Adrenal gland (tissue), 12 donors: ENCODE results near the gene TBC1D9. TPM values are rescaled to one million over a fixed set of nuclear protein-coding genes. Genes with fewer than 3 reads are reported as not detected.
A peak's percentile ranks its signal among the peaks of the same experiment; 100 is the strongest.

Source experiments
- DNase-seq, 7 donors: peaks; one replicate each; pipeline ENCODE4 v3.0.0-alpha.2; 2019 to 2020
- H3K27ac ChIP-seq, 5 donors: fragments of 200-600 bp; sonication (generic) in 4 of 5; 1 replicate in 3 of 5; 2 replicates in 2 of 5; pipeline versions ENCODE4 v1.5.1 to v1.8.0; 2016 to 2020; ENCODE audit warnings: mild to moderate bottlenecking in 1 of 5
- H3K27me3 ChIP-seq: fragments of 200-600 bp; 2 replicates; pipeline ENCODE4 v1.8.0; 2021
- H3K36me3 ChIP-seq, 2 donors: fragments of 200-600 bp; replicated peaks in 1 of 2; 1 replicate in 1 of 2; 2 replicates in 1 of 2; pipeline versions ENCODE4 v1.5.1 to v1.8.0; 2018 to 2022
- H3K4me1 ChIP-seq, 2 donors: fragments of 200-600 bp; replicated peaks in 1 of 2; 1 replicate in 1 of 2; 2 replicates in 1 of 2; pipeline versions ENCODE4 v1.5.1 to v1.8.0; 2018 to 2021
- H3K4me3 ChIP-seq, 4 donors: fragments of 200-600 bp; sonication (generic) in 3 of 4; one replicate each; pipeline ENCODE4 v1.5.1; 2016 to 2018
- H3K9me3 ChIP-seq, 3 donors: fragments of 200-600 bp; sonication (generic) in 1 of 3; replicated peaks in 1 of 3; 1 replicate in 2 of 3; 2 replicates in 1 of 3; pipeline versions ENCODE4 v1.5.1 to v1.8.0; 2016 to 2021
- POLR2A ChIP-seq, 2 donors: fragments of 450-650 bp; IDR thresholded peaks; one replicate each; pipeline ENCODE4 v1.6.1; 2017; ENCODE audit warnings: antibody characterized with exemption in 2 of 2, mild to moderate bottlenecking in 2 of 2, moderate library complexity in 1 of 2
- WGBS, 4 donors: extraction: QIAGEN DNeasy Blood & Tissue Kit in 2 of 4; methylation state at CpG; one replicate each; pipeline versions ENCODE4 v1.1.5 to v1.1.7; 2013 to 2017; 5-methylcytosine and 5-hydroxymethylcytosine counted together
- intact Hi-C, 2 donors: fragments of 100-400 bp; cut with DNase I; formaldehyde crosslinking; loops; one replicate each; pipeline versions ENCODE4 v1.14.1 to v1.15.0; 2022 to 2023
- polyA plus RNA-seq, 3 donors: library from polyadenylated mRNA; stranded (reverse); fragments of 200-250 nt in 2 of 3; fragments of 350-450 nt in 1 of 3; fragmentation: Illumina TruSeq in 1 of 3; extraction: RNeasy Lipid Tissue Mini Kit (QIAGEN cat#74804) in 1 of 3; gene quantifications; one replicate each; pipeline ENCODE4 v1.2.3, GENCODE V29; 2013 to 2014
- total RNA-seq, 9 donors: library from RNA; depleted of rRNA in 4 of 9; stranded (reverse); fragments of >200 nt in 4 of 9; fragments of 120-200 nt in 1 of 9; fragmentation: NEBNext Ultra II Directional in 1 of 9; extraction: Animal tissue kit (Norgen Biotek cat#: 25700) in 1 of 9; gene quantifications; one replicate each; pipeline versions ENCODE4 v1.1.0 to v1.2.4, GENCODE V29; 2013 to 2023
- TF ChIP-seq, protein P1 (sequence below), 6 experiments: fragments of 450-650 bp in 4 of 6; fragments of 200-600 bp in 2 of 6; sonication (generic) in 1 of 6; IDR thresholded peaks; 1 replicate in 5 of 6; 2 replicates in 1 of 6; pipeline versions ENCODE4 v1.5.1 to v1.8.0; 2016 to 2021; ENCODE audit warnings: antibody characterized with exemption in 6 of 6, mild to moderate bottlenecking in 2 of 6, moderate library complexity in 1 of 6
- donor health status: healthy with polysubstance abuse.
- donor health status: Bipolar disorder and iron deficiency.
- donor health status: DM: yes; HTN: yes; CAD: no.
- donor health status: DM: no; HTN: no; CAD: no.
- donor health status: DM: no; HTN: no; CAD: no.
- donor health status: DM: yes; HTN: yes; CAD: no.

TBC1D9 gene
- total and polyA plus RNA-seq, 12 donors: 3.8 to 27.7 (median 14.3) TPM

DNA sequence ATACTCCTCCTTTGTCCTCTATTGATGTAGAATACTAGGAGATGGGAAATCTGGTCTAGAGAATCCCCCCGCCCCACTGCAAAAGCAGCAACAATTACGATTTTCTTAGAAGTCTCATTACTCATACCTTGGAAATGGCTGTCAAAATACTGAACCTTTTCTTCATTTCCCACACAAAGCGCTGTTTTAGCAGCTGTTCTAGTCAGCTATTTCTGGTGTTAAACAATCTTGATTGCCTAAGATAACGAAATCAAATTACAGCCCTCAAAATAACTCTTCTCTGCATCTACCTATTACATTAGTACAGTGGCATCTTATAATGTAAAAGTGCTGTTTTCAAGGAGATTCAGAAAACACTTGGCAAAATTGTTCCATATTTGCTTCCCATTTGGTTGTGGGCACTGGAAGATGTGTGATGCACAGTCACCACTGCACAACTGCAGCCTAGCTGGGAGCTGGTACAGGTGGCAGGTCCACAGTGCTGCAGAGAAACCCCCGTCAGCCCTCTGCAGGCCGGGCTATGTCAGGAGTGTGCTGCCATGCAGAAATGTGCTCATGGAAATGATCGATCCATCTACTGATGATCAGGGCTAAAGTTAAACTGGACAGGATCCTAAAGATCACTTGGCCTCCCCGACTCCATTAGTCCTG, 50.4 kb downstream of the TBC1D9 start:
- no peak for TF ChIP-seq POLR2A (IDR thresholded peaks at IDR 0.05)
- TF ChIP-seq, protein P1, sequence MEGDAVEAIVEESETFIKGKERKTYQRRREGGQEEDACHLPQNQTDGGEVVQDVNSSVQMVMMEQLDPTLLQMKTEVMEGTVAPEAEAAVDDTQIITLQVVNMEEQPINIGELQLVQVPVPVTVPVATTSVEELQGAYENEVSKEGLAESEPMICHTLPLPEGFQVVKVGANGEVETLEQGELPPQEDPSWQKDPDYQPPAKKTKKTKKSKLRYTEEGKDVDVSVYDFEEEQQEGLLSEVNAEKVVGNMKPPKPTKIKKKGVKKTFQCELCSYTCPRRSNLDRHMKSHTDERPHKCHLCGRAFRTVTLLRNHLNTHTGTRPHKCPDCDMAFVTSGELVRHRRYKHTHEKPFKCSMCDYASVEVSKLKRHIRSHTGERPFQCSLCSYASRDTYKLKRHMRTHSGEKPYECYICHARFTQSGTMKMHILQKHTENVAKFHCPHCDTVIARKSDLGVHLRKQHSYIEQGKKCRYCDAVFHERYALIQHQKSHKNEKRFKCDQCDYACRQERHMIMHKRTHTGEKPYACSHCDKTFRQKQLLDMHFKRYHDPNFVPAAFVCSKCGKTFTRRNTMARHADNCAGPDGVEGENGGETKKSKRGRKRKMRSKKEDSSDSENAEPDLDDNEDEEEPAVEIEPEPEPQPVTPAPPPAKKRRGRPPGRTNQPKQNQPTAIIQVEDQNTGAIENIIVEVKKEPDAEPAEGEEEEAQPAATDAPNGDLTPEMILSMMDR (IDR thresholded peaks at IDR 0.05): no peak
- no peak for DNase-seq
- H3K27me3 ChIP-seq: no peaks in the 10 kb centered on the region
- H3K27ac ChIP-seq: no peak overlapping the region
- peaks cover 0 to 32% of the 10 kb centered on the region in 2 donors for H3K4me1 ChIP-seq
- H3K36me3 ChIP-seq: no peaks in the 10 kb centered on the region
- no peak overlapping the region for H3K4me3 ChIP-seq
- intact Hi-C loops: no loop called here
- 82 to 87% (median 85%) methylated on average over 8 of the region's 8 CpGs for WGBS, 4 donors
- peaks cover 0 to 4% (median 0%) of the 10 kb centered on the region in 3 donors for H3K9me3 ChIP-seq

DNA sequence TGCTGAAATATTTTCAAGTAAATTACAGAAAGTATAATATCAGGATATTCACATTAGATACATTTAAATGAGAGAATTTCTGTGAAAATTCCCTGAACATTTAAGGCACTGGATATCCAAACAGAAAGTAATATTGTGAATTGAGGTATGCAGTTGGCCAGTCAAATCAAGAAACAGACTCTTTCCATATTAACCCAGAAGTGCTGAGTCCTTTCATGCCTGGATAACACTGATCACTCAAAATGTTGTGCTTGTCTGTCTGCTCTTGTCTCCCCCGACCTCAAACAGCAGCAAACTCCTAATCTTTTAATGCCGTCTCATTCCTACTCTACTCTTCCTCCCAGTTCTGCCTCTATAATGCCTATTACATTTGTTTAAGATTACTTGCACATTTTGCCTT, 51.2 kb downstream of the TBC1D9 start:
- intact Hi-C loops: no loop called here
- TF ChIP-seq, protein P1 (IDR thresholded peaks at IDR 0.05): no peak
- TF ChIP-seq POLR2A (IDR thresholded peaks at IDR 0.05): no peak

DNA sequence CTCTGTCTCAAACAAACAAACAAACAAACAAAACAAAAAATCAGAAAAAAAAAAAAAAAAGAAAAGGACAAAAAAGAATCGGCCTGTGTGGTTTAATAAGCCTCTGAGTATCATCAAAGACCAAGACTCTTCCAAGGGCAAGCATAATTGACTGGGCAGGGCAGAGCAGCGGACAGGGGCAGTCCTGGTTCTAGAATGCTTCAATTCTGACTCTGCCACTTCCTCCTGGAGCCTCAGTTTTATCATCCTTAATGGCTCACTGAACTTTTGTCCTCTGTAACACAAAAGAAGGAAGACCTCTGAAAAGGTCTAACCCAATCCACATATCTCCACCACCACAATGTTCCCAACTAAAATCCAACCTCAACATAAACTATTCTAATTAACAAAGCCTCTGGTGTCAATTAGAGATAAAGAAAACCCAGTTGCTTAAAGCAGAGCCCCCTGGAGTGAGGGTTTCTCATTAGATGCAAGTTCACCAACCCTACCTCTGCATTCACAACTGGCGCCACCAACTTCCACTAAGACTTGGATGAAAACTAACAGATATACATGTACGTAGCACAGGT, 51.7 kb downstream of the TBC1D9 start:
- H3K27me3 ChIP-seq: no peaks in the 10 kb centered on the region
- H3K4me1 ChIP-seq: peaks cover 0 to 24% of the 10 kb centered on the region in 2 donors
- H3K36me3 ChIP-seq: no peaks in the 10 kb centered on the region
- peaks cover 0 to 4% (median 0%) of the 10 kb centered on the region in 3 donors for H3K9me3 ChIP-seq
- 91 to 95% (median 92%) methylated on average over 4 of the region's 4 CpGs for WGBS, 4 donors
- no peak overlapping the region for H3K27ac ChIP-seq
- no peak for TF ChIP-seq POLR2A (IDR thresholded peaks at IDR 0.05)
- TF ChIP-seq, protein P1 (IDR thresholded peaks at IDR 0.05): no peak
- DNase-seq: no peak
- intact Hi-C loops: no loop called here
- H3K4me3 ChIP-seq: no peak overlapping the region

More for the DNA sequence above, 51.2 kb downstream of the TBC1D9 start:
- Histone ChIP-seq H3K27ac (no peak overlapping the region), H3K36me3 (no peaks in the 10 kb centered on the region), H3K4me1 (peaks cover 0 to 25% of the 10 kb centered on the region in 2 donors), H3K9me3 (peaks cover 0 to 4% (median 0%) of the 10 kb centered on the region in 3 donors), H3K4me3 (no peak overlapping the region), H3K27me3 (no peaks in the 10 kb centered on the region)
- DNase-seq: no peak
- 94 to 98% (median 95%) methylated on average over 2 of the region's 2 CpGs for WGBS, 4 donors

DNA sequence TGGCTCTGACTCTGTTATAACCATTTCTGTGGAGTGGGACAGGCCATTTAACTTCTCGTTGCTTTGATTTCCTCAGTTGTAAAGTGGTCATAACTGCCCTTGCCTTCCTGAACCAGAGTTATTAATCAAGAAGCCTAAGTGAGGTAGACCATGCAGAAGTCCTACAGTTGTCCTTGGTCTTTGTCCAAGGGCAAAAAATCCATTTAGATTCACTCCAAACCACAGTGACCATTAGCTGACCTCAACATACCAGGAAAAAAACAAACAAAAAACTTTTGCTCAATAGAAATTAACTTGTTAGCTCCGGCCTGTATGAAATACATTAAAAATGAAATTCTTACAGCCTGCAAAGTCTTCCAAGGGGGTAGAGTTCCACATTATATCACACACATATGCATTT, 52.7 kb downstream of the TBC1D9 start:
- 56 to 83% (median 69%) methylated on average over 2 of the region's 2 CpGs for WGBS, 4 donors
- intact Hi-C loops: no loop called here
- TF ChIP-seq, protein P1 (IDR thresholded peaks at IDR 0.05): no peak
- no peak for TF ChIP-seq POLR2A (IDR thresholded peaks at IDR 0.05)

More for the DNA sequence above, 52.7 kb downstream of the TBC1D9 start:
- no peak for DNase-seq
- H3K4me3 ChIP-seq: no peak overlapping the region
- peaks cover 0 to 24% of the 10 kb centered on the region in 2 donors for H3K4me1 ChIP-seq
- peaks cover 0 to 4% (median 0%) of the 10 kb centered on the region in 3 donors for H3K9me3 ChIP-seq
- H3K27me3 ChIP-seq: no peaks in the 10 kb centered on the region
- no peaks in the 10 kb centered on the region for H3K36me3 ChIP-seq
- peak overlapping the region in 1 of 5 donors; percentile 47 for H3K27ac ChIP-seq
